ENCODE data around the gene RPL36A. TPM values are rescaled to one million over a fixed set of nuclear protein-coding genes. Genes with fewer than 3 reads are reported as not detected.

Gene RPL36A
- total and polyA plus RNA-seq, 10 of the 15 experiments (the other 5 are each of a cell fraction or from before 2014, with no cell fraction given): 425 to 4,528 (median 3,270) TPM

GRCh38 chrX:101390664-101391525 is at the start of gene RPL36A (continued):
- peak; percentile 41; the same call in 1 of the 2 replicates for TF ChIP-seq ATF2 (IDR thresholded peaks at IDR 0.05; ENCODE audit: low read length)
- TF ChIP-seq, protein P1, sequence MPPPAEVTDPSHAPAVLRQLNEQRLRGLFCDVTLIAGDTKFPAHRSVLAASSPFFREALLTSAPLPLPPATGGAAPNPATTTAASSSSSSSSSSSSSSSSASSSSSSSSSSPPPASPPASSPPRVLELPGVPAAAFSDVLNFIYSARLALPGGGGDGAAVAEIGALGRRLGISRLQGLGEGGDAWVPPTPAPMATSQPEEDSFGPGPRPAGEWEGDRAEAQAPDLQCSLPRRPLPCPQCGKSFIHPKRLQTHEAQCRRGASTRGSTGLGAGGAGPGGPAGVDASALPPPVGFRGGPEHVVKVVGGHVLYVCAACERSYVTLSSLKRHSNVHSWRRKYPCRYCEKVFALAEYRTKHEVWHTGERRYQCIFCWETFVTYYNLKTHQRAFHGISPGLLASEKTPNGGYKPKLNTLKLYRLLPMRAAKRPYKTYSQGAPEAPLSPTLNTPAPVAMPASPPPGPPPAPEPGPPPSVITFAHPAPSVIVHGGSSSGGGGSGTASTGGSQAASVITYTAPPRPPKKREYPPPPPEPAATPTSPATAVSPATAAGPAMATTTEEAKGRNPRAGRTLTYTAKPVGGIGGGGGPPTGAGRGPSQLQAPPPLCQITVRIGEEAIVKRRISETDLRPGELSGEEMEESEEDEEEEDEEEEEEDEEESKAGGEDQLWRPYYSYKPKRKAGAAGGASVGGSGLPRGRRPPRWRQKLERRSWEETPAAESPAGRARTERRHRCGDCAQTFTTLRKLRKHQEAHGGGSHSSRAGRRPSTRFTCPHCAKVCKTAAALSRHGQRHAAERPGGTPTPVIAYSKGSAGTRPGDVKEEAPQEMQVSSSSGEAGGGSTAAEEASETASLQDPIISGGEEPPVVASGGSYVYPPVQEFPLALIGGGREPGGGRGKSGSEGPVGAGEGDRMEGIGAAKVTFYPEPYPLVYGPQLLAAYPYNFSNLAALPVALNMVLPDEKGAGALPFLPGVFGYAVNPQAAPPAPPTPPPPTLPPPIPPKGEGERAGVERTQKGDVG (CRISPR knock-in tag; IDR thresholded peaks at IDR 0.05): no peak
- no peak; the same call in 1 of the 2 replicates for TF ChIP-seq MTA2 (IDR thresholded peaks at IDR 0.05; ENCODE audit: low read depth)
- TF ChIP-seq ZZZ3 (IDR thresholded peaks at IDR 0.05; ENCODE audit: control insufficient read depth, insufficient read length, low read depth): no peak
- no peak for TF ChIP-seq SIX5 (IDR thresholded peaks at IDR 0.05; ENCODE audit: low read depth, low read length, severe bottlenecking)
- no peak for TF ChIP-seq MTA3 (IDR thresholded peaks at IDR 0.05; ENCODE audit: borderline replicate concordance, low read length)
- peak; percentile 58; the same call in 1 of the 2 replicates for TF ChIP-seq MLLT1 (IDR thresholded peaks at IDR 0.05)
- no peak for TF ChIP-seq RCOR1 (conservative IDR thresholded peaks at IDR 0.05; ENCODE audit: low read depth, low read length)
- TF ChIP-seq SUZ12 (IDR thresholded peaks at IDR 0.05; ENCODE audit: unreplicated experiment): no peak
- TF ChIP-seq TCF7 (IDR thresholded peaks at IDR 0.05; ENCODE audit: borderline replicate concordance): no peak
- peak; percentile 62 to 77 (median 74) for TF ChIP-seq CTCF (IDR thresholded peaks at IDR 0.05 in 2 of 3, conservative IDR thresholded peaks at IDR 0.05 in 1 of 3; ENCODE audit: control insufficient read depth in 2 of 3, extremely low read depth in 1 of 3, insufficient read depth in 1 of 3, low read depth in 3 of 3, low read length in 3 of 3)
- no peak for TF ChIP-seq PAX8 (IDR thresholded peaks at IDR 0.05)
- peak; percentile 97 for TF ChIP-seq POLR2AphosphoS2 (IDR thresholded peaks at IDR 0.05; ENCODE audit: low read depth, low read length)
- TF ChIP-seq SMAD5 (IDR thresholded peaks at IDR 0.05; ENCODE audit: low read depth): peak; percentile 95
- no peak for TF ChIP-seq BMI1 (IDR thresholded peaks at IDR 0.05; ENCODE audit: borderline replicate concordance)
- no peak for TF ChIP-seq HSF1 (IDR thresholded peaks at IDR 0.05; ENCODE audit: low read depth, low read length)
- peak; percentile 92 for TF ChIP-seq CBFB (IDR thresholded peaks at IDR 0.05; ENCODE audit: low read depth)
- no peak for TF ChIP-seq SRF (IDR thresholded peaks at IDR 0.05; ENCODE audit: low read depth in 2 of 2, low read length in 2 of 2)
- no peak for TF ChIP-seq BCL11A (IDR thresholded peaks at IDR 0.05; ENCODE audit: low read depth, low read length)

Data from GM12878 (cell line).